ENCODE results near the gene DCUN1D1. TPM values are rescaled to one million over a fixed set of nuclear protein-coding genes. Genes with fewer than 3 reads are reported as not detected.

Gene DCUN1D1
- total and polyA plus RNA-seq, 2 of the 13 experiments (the other 11 are each of a cell fraction or from before 2014, with no cell fraction given): 10.5 to 39.7 TPM

DNA sequence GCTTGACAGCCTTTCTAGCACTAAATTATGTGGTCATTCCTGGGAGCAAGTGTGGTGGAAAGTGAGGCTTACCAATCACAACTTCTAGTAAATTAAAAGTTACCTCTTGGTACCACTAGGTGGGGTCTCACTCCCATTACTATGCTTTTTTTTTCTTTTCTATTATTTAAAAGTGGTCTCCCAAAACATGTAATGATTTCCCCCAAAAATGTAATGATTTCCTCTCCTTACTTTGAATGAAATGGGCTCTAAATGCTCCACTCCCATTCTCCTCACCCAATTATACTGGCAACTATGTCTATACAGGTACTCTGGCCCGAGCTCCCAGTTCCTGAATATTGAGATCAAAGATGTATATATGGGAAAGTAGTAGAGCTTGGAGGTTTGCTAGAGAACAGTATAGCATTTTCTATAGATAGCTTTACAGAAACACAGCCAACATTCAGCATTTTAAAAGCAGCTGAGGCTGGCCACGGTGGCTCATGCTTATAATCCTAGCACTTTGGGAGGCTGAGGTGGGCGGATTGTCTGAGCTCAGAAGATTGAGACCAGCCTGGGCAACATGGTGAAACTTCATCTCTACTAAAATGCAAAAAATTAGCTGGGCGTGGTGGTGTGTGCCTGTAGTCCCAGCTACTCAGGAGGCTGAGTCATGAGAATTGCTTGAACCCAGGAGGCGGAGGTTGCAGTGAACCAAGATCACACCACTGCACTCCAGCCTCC lies 70.9 kb downstream of the DCUN1D1 start:
- ChIA-PET CTCF (ENCODE audit: low intra/inter-chr PET ratio, low total read pairs) (no interaction called here), POLR2A (no interaction called here)
- intact Hi-C loops (cut with micrococcal nuclease; ENCODE audit: unreplicated experiment): loop anchor here (5.0 to 10.0 kb wide), 2 partner anchors 195 to 892 kb away; no protein-coding TSS in a partner anchor
- BruUV-seq (replicated peaks): no TSS peak
- Histone ChIP-seq H3K4me2 (ENCODE audit: low read depth, low read length) (no peak overlapping the region), H3K27me3 (ENCODE audit: control insufficient read depth in 1 of 2, insufficient read depth in 2 of 2, low read length in 2 of 2) (no peaks in the 10 kb centered on the region), H3K4me3 (replicated peaks in 1 of 3; ENCODE audit: insufficient read depth in 1 of 3, low read depth in 2 of 3, low read length in 3 of 3) (no peak overlapping the region), H2AFZ (ENCODE audit: low read length) (no peak overlapping the region), H3K4me1 (ENCODE audit: insufficient read depth, low read length) (no peaks in the 10 kb centered on the region), H3K36me3 (replicated peaks in 1 of 2; ENCODE audit: control insufficient read depth in 1 of 2, insufficient read depth in 2 of 2, low read length in 2 of 2) (no peaks in the 10 kb centered on the region), H3K9me3 (ENCODE audit: low read length) (no peaks in the 10 kb centered on the region), H3K79me2 (ENCODE audit: insufficient read depth, low read length) (no peaks in the 10 kb centered on the region), H3K27ac (ENCODE audit: extremely low read length, insufficient read depth, low read length) (no peak overlapping the region), H4K20me1 (ENCODE audit: insufficient read depth, low read length) (no peaks in the 10 kb centered on the region), H3K9ac (ENCODE audit: insufficient read depth, low read depth, low read length) (no peak overlapping the region)
- TF ChIP-seq, protein P1, sequence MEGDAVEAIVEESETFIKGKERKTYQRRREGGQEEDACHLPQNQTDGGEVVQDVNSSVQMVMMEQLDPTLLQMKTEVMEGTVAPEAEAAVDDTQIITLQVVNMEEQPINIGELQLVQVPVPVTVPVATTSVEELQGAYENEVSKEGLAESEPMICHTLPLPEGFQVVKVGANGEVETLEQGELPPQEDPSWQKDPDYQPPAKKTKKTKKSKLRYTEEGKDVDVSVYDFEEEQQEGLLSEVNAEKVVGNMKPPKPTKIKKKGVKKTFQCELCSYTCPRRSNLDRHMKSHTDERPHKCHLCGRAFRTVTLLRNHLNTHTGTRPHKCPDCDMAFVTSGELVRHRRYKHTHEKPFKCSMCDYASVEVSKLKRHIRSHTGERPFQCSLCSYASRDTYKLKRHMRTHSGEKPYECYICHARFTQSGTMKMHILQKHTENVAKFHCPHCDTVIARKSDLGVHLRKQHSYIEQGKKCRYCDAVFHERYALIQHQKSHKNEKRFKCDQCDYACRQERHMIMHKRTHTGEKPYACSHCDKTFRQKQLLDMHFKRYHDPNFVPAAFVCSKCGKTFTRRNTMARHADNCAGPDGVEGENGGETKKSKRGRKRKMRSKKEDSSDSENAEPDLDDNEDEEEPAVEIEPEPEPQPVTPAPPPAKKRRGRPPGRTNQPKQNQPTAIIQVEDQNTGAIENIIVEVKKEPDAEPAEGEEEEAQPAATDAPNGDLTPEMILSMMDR (CRISPR knock-in tag; IDR thresholded peaks at IDR 0.05): peak; percentile 49
- TF ChIP-seq STAG1 (CRISPR knock-in tag; IDR thresholded peaks at IDR 0.05) (peak; percentile 44), HMG20B (CRISPR knock-in tag; conservative IDR thresholded peaks at IDR 0.05) (no peak)
- FAIRE-seq (peak; percentile 65), DNase-seq (ENCODE audit: low spot score) (no peak), ATAC-seq (peak; percentile 57; the same call in 2 of the 3 replicates)
- WGBS (ENCODE audit: low lambda C conversion rate): 92% methylated on average over 5 of the region's 5 CpGs
- in situ Hi-C loops (cut with HindIII; ENCODE audit: extremely low pct_ligation_motif_present, low pct_unique_long_range_greater_than_20kb): no loop called here

DNA sequence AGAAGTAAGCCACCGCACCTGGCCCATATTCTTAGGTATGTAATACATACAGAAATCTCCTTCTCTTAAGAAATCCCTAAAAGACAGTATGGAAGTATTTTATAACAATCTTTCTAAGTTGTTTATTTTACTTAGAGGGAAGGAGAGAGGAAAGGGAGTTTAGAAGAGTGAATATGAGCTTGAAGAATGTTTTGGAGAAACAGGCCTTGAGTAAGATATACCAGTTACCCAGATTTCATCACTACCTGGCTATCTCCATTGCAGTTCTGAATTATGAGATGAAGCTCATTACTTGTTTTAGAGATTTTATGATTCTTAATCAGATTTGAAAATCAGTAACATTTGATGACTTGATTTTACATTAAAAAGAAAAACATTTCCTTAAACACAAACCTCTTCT lies 71.9 kb downstream of the DCUN1D1 start:
- intact Hi-C loops (cut with micrococcal nuclease; ENCODE audit: unreplicated experiment): loop anchor here (5.0 to 10.0 kb wide), 2 partner anchors 194 to 891 kb away; no protein-coding TSS in a partner anchor
- FAIRE-seq (no peak), DNase-seq (ENCODE audit: low spot score) (no peak), ATAC-seq (no peak)
- H3K36me3 ChIP-seq (replicated peaks in 1 of 2; ENCODE audit: control insufficient read depth in 1 of 2, insufficient read depth in 2 of 2, low read length in 2 of 2): 0 out of 5 replicates have a peak, but pooled peaks cover 0 to 1% of the 10 kb centered on the region in 2 experiments
- H3K4me3 ChIP-seq (replicated peaks in 1 of 3; ENCODE audit: insufficient read depth in 1 of 3, low read depth in 2 of 3, low read length in 3 of 3): no peak overlapping the region
- H3K4me2 ChIP-seq (ENCODE audit: low read depth, low read length): no peak overlapping the region
- H3K27me3 ChIP-seq (ENCODE audit: control insufficient read depth in 1 of 2, insufficient read depth in 2 of 2, low read length in 2 of 2): no peaks in the 10 kb centered on the region
- 100% methylated on average over 1 of the region's 1 CpG for WGBS (ENCODE audit: low lambda C conversion rate)
- no peak overlapping the region for H2AFZ ChIP-seq (ENCODE audit: low read length)
- H3K79me2 ChIP-seq (ENCODE audit: insufficient read depth, low read length): no peaks in the 10 kb centered on the region
- ChIA-PET POLR2A (no interaction called here), CTCF (ENCODE audit: low intra/inter-chr PET ratio, low total read pairs) (no interaction called here)
- H4K20me1 ChIP-seq (ENCODE audit: insufficient read depth, low read length): no peaks in the 10 kb centered on the region
- no TSS peak for BruUV-seq (replicated peaks)
- TF ChIP-seq, protein P2, sequence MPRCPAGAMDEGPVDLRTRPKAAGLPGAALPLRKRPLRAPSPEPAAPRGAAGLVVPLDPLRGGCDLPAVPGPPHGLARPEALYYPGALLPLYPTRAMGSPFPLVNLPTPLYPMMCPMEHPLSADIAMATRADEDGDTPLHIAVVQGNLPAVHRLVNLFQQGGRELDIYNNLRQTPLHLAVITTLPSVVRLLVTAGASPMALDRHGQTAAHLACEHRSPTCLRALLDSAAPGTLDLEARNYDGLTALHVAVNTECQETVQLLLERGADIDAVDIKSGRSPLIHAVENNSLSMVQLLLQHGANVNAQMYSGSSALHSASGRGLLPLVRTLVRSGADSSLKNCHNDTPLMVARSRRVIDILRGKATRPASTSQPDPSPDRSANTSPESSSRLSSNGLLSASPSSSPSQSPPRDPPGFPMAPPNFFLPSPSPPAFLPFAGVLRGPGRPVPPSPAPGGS (CRISPR knock-in tag; IDR thresholded peaks at IDR 0.05): no peak
- no peak for TF ChIP-seq ZSCAN12 (CRISPR knock-in tag; IDR thresholded peaks at IDR 0.05)
- no peak for TF ChIP-seq CHD2 (IDR thresholded peaks at IDR 0.05; ENCODE audit: low read depth, low read length)
- TF ChIP-seq POLR2G (IDR thresholded peaks at IDR 0.05; ENCODE audit: low read depth, low read length): no peak
- no peaks in the 10 kb centered on the region for H3K9me3 ChIP-seq (ENCODE audit: low read length)
- H3K27ac ChIP-seq (ENCODE audit: extremely low read length, insufficient read depth, low read length): no peak overlapping the region
- H3K9ac ChIP-seq (ENCODE audit: insufficient read depth, low read depth, low read length): no peak overlapping the region
- no peaks in the 10 kb centered on the region for H3K4me1 ChIP-seq (ENCODE audit: insufficient read depth, low read length)
- in situ Hi-C loops (cut with HindIII; ENCODE audit: extremely low pct_ligation_motif_present, low pct_unique_long_range_greater_than_20kb): no loop called here
